CD14-positive monocyte (primary cell): ENCODE measurements around the gene ZNF804B. TPM values are rescaled to one million over a fixed set of nuclear protein-coding genes. Genes with fewer than 3 reads are reported as not detected.

ENCODE experiments used
- DNase-seq, 3 donors: peaks; one replicate each; pipeline ENCODE4 v3.0.0-alpha.2; 2011 to 2022
- H2AFZ ChIP-seq: 2 replicates; pipeline ENCODE4 v1.6.0; 2012; ENCODE audit warnings: mild to moderate bottlenecking, low read depth, low read length, inconsistent platforms; ENCODE audit not compliant: insufficient read depth, poor library complexity, severe bottlenecking
- H3K27ac ChIP-seq, 2 donors: 1 replicate in 1 of 2; 2 replicates in 1 of 2; pipeline ENCODE4 v1.5.1; 2012 to 2013; ENCODE audit warnings: low read length in 2 of 2, control low read depth in 1 of 2, inconsistent platforms in 1 of 2, low read depth in 1 of 2, mild to moderate bottlenecking in 1 of 2
- H3K27me3 ChIP-seq, 2 donors: one replicate each; pipeline versions ENCODE4 v1.6.0 to v1.6.1; 2011 to 2013; ENCODE audit warnings: low read length in 2 of 2; ENCODE audit not compliant: control insufficient read depth in 2 of 2, insufficient read depth in 2 of 2
- H3K36me3 ChIP-seq, 2 donors: replicated peaks in 1 of 2; 1 replicate in 1 of 2; 2 replicates in 1 of 2; pipeline versions ENCODE4 v1.5.1 to v1.6.1; 2012 to 2013; ENCODE audit warnings: low read length in 2 of 2, control low read depth in 1 of 2, inconsistent platforms in 1 of 2, mild to moderate bottlenecking in 1 of 2; ENCODE audit not compliant: insufficient read depth in 2 of 2, control insufficient read depth in 1 of 2
- H3K4me1 ChIP-seq, 2 donors: 1 replicate in 1 of 2; 2 replicates in 1 of 2; pipeline versions ENCODE4 v1.5.1 to v1.6.1; 2012 to 2013; ENCODE audit warnings: low read length in 2 of 2, control low read depth in 1 of 2, inconsistent platforms in 1 of 2, mild to moderate bottlenecking in 1 of 2, moderate library complexity in 1 of 2; ENCODE audit not compliant: insufficient read depth in 2 of 2, control insufficient read depth in 1 of 2
- H3K4me2 ChIP-seq: replicated peaks from 2 replicates; pipeline ENCODE3; 2012; ENCODE audit warnings: low read length, moderate library complexity, mild to moderate bottlenecking; ENCODE audit not compliant: poor library complexity, severe bottlenecking; ENCODE audit errors: extremely low read depth
- H3K4me3 ChIP-seq, 3 experiments: fragments of 200-600 bp in 1 of 3; sonication (generic) in 1 of 3; replicated peaks in 1 of 3; 1 replicate in 2 of 3; 2 replicates in 1 of 3; pipeline ENCODE4 v1.5.1; 2011 to 2013; ENCODE audit warnings: low read length in 3 of 3, mild to moderate bottlenecking in 3 of 3, control low read depth in 2 of 3, low read depth in 2 of 3, inconsistent platforms in 1 of 3, moderate library complexity in 1 of 3
- H3K79me2 ChIP-seq: 2 replicates; pipeline ENCODE4 v1.6.0; 2012; ENCODE audit warnings: mild to moderate bottlenecking, control low read depth, inconsistent platforms, low read length, moderate library complexity; ENCODE audit not compliant: insufficient read depth
- H3K9ac ChIP-seq: 2 replicates; pipeline ENCODE4 v1.6.0; 2017; ENCODE audit warnings: low read length, mild to moderate bottlenecking; ENCODE audit not compliant: insufficient read depth, poor library complexity, severe bottlenecking
- H3K9me3 ChIP-seq, 2 donors: replicated peaks in 1 of 2; 1 replicate in 1 of 2; 2 replicates in 1 of 2; pipeline versions ENCODE4 v1.5.1 to v1.6.1; 2012 to 2013; ENCODE audit warnings: low read length in 2 of 2, control low read depth in 1 of 2; ENCODE audit not compliant: control insufficient read depth in 1 of 2, insufficient read depth in 1 of 2
- H4K20me1 ChIP-seq: 2 replicates; pipeline ENCODE4 v1.6.0; 2012; ENCODE audit warnings: mild to moderate bottlenecking, low read length, control low read depth, moderate library complexity; ENCODE audit not compliant: insufficient read depth
- H3K27ac Mint-ChIP-seq, 7 donors: one replicate each; pipeline ENCODE4 v1.8.0; 2020; ENCODE audit warnings: mild to moderate bottlenecking in 7 of 7, mixed read lengths in 7 of 7, moderate library complexity in 6 of 7, inconsistent platforms in 2 of 7
- H3K27me3 Mint-ChIP-seq, 3 donors: one replicate each; pipeline ENCODE4 v1.8.0; 2021 to 2022; ENCODE audit warnings: low read depth in 3 of 3, mild to moderate bottlenecking in 3 of 3, mixed read lengths in 3 of 3, moderate library complexity in 3 of 3, inconsistent platforms in 1 of 3
- H3K36me3 Mint-ChIP-seq, 2 donors: one replicate each; pipeline ENCODE4 v1.8.0; 2020; ENCODE audit warnings: mixed read lengths in 2 of 2, inconsistent platforms in 1 of 2, mild to moderate bottlenecking in 1 of 2
- H3K4me1 Mint-ChIP-seq: one replicate; pipeline ENCODE4 v1.8.0; 2020; ENCODE audit warnings: mild to moderate bottlenecking, mixed read lengths
- H3K4me3 Mint-ChIP-seq, 2 donors: one replicate each; pipeline ENCODE4 v1.8.0; 2020; ENCODE audit warnings: mild to moderate bottlenecking in 2 of 2, mixed read lengths in 2 of 2, moderate library complexity in 1 of 2
- H3K9me3 Mint-ChIP-seq, 7 donors: one replicate each; pipeline ENCODE4 v1.8.0; 2020 to 2022; ENCODE audit warnings: mixed read lengths in 7 of 7, mild to moderate bottlenecking in 6 of 7, moderate library complexity in 6 of 7, inconsistent platforms in 2 of 7
- WGBS: methylation state at CpG from one replicate; pipeline ENCODE4 v1.1.5; 2013; ENCODE audit warnings: missing lambda C conversion rate; ENCODE audit not compliant: insufficient coverage; 5-methylcytosine and 5-hydroxymethylcytosine counted together
- intact Hi-C, 2 donors: fragments of 100-400 bp; cut with micrococcal nuclease; formaldehyde crosslinking; loops; one replicate each; pipeline versions ENCODE4 v1.15.0 to v1.15.1; 2023
- polyA plus RNA-seq, 3 donors: library from polyadenylated mRNA; depleted of rRNA in 1 of 3; unstranded in 2 of 3; stranded (reverse) in 1 of 3; fragments of 300-500 nt in 2 of 3; fragments of >200 nt in 1 of 3; fragmentation: Illumina TruSeq in 2 of 3; gene quantifications; 1 replicate in 2 of 3; 2 replicates in 1 of 3; pipeline ENCODE4 v1.2.3, GENCODE V29; 2012 to 2021
- TF ChIP-seq, protein P1 (sequence below): fragments of 200-600 bp; IDR thresholded peaks from one replicate; pipeline ENCODE4 v1.8.0; 2022; ENCODE audit warnings: antibody characterized with exemption, mild to moderate bottlenecking

The ZNF804B gene
- polyA plus RNA-seq, 3 donors, result not detected

DNA sequence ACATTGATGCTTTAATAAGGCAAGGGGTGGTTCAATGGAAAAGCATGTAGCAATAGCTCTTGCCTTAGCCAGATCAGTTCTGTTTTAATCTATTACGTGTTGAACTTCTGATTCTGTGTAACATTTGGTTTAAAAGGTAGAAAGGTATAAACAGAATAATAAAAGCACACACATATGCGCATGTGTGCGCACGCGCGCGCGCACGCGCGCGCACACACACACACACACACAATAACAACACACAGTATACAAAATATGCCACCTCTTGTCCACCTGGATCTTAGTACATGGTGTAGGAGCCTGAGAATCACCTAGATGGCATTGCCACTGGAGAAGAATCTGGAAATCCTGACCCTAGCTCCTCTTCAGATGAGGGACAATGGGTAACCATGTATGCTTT lies 85.6 kb downstream of the ZNF804B start:
- no peaks in the 10 kb centered on the region for H3K27me3 Mint-ChIP-seq
- no peak overlapping the region for H3K4me3 Mint-ChIP-seq
- Histone ChIP-seq H3K79me2 (no peaks in the 10 kb centered on the region), H3K9ac (no peak overlapping the region), H3K27me3 (no peaks in the 10 kb centered on the region), H4K20me1 (no peaks in the 10 kb centered on the region), H3K27ac (no peak overlapping the region), H3K36me3 (no peaks in the 10 kb centered on the region), H3K4me1 (no peaks in the 10 kb centered on the region), H3K4me3 (no peak overlapping the region), H2AFZ (no peak overlapping the region), H3K4me2 (no peak overlapping the region), H3K9me3 (no peaks in the 10 kb centered on the region)
- no peaks in the 10 kb centered on the region for H3K36me3 Mint-ChIP-seq
- H3K9me3 Mint-ChIP-seq, result no peaks in the 10 kb centered on the region
- no CpG with 5 or more reads among the region's 12 CpGs for WGBS
- TF ChIP-seq, protein P1, sequence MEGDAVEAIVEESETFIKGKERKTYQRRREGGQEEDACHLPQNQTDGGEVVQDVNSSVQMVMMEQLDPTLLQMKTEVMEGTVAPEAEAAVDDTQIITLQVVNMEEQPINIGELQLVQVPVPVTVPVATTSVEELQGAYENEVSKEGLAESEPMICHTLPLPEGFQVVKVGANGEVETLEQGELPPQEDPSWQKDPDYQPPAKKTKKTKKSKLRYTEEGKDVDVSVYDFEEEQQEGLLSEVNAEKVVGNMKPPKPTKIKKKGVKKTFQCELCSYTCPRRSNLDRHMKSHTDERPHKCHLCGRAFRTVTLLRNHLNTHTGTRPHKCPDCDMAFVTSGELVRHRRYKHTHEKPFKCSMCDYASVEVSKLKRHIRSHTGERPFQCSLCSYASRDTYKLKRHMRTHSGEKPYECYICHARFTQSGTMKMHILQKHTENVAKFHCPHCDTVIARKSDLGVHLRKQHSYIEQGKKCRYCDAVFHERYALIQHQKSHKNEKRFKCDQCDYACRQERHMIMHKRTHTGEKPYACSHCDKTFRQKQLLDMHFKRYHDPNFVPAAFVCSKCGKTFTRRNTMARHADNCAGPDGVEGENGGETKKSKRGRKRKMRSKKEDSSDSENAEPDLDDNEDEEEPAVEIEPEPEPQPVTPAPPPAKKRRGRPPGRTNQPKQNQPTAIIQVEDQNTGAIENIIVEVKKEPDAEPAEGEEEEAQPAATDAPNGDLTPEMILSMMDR, result no peak
- intact Hi-C loops, result no loop called here
- DNase-seq, result no peak
- H3K4me1 Mint-ChIP-seq, result no peaks in the 10 kb centered on the region
- H3K27ac Mint-ChIP-seq, result no peak overlapping the region

DNA sequence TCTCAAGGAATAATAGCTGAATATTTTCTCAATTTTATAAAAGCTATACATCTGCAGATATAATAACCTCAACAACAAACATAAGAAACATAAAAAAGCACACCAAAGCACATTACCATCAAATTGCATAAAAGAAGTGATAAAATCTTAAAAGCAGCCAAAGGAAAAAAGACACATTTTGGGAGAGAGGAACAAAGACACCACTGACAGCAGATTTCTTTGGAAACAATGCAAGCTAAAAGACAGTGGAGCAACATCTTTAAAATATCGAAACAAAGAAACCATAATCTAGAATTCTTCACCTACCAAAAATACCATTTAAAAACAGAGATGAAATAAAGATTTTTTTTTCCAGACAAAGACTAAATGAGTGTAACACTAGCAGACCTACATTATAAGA lies 91.7 kb downstream of the ZNF804B start:
- no peaks in the 10 kb centered on the region for H4K20me1 ChIP-seq
- peaks cover 0 to 2% (median 0%) of the 10 kb centered on the region in 3 donors for H3K27me3 Mint-ChIP-seq
- H3K4me2 ChIP-seq, result no peak overlapping the region
- no peak overlapping the region for H3K4me3 Mint-ChIP-seq
- no peaks in the 10 kb centered on the region for H3K4me1 ChIP-seq
- no peaks in the 10 kb centered on the region for H3K36me3 Mint-ChIP-seq
- H3K4me3 ChIP-seq, result no peak overlapping the region
- H3K27ac Mint-ChIP-seq, result no peak overlapping the region
- no peaks in the 10 kb centered on the region for H3K9me3 ChIP-seq
- no peaks in the 10 kb centered on the region for H3K79me2 ChIP-seq
- H3K4me1 Mint-ChIP-seq, result no peaks in the 10 kb centered on the region
- no peak for DNase-seq
- H3K27me3 ChIP-seq, result no peaks in the 10 kb centered on the region
- H3K9me3 Mint-ChIP-seq, result peaks cover 0 to 6% (median 2%) of the 10 kb centered on the region in 7 donors
- intact Hi-C loops, result no loop called here
- H3K27ac ChIP-seq, result no peak overlapping the region
- TF ChIP-seq, protein P1, result no peak
- WGBS, result no CpG with 5 or more reads among the region's 1 CpG
- no peaks in the 10 kb centered on the region for H3K36me3 ChIP-seq
- H2AFZ ChIP-seq, result no peak overlapping the region
- no peak overlapping the region for H3K9ac ChIP-seq
